Measurements from ENCODE around the gene ZNF440. TPM values are rescaled to one million over a fixed set of nuclear protein-coding genes. Genes with fewer than 3 reads are reported as not detected.
A peak's percentile ranks its signal among the peaks of the same experiment; 100 is the strongest.

ZNF440 gene
- total RNA-seq, 1 experiment from 2014 or later, result 11.9 TPM

- H3K27me3 ChIP-seq (ENCODE audit: low read length), result no peaks in the 10 kb centered on the region
- no peak overlapping the region for H3K27ac ChIP-seq (ENCODE audit: low read length)
- no peak overlapping the region for H3K4me2 ChIP-seq (ENCODE audit: low read length)
- DNase-seq, result no peak
- H3F3A ChIP-seq (ENCODE audit: low read length, unreplicated experiment), result no peaks in the 10 kb centered on the region
- peaks cover 21% of the 10 kb centered on the region for H3K9me3 ChIP-seq (ENCODE audit: low read length)
- no peak overlapping the region for H2AFZ ChIP-seq (ENCODE audit: low read length)
- H3K4me3 ChIP-seq (ENCODE audit: low read length), result no peak overlapping the region
- H3K79me2 ChIP-seq (ENCODE audit: low read length), result no peaks in the 10 kb centered on the region
- no peak for TF ChIP-seq CTCF (conservative IDR thresholded peaks at IDR 0.05; ENCODE audit: low read depth, low read length)
- no peak for TF ChIP-seq EZH2 (IDR thresholded peaks at IDR 0.05; ENCODE audit: low read length, unreplicated experiment)
- TF ChIP-seq EZH2phosphoT487 (IDR thresholded peaks at IDR 0.05; ENCODE audit: borderline replicate concordance, low read length), result no peak
- ATAC-seq, result no peak
- ChIA-PET POLR2A (ENCODE audit: unreplicated experiment) (no interaction called here), CTCF (no interaction called here)
- intact Hi-C loops (cut with micrococcal nuclease), result no loop called here
- H3K4me1 ChIP-seq (ENCODE audit: insufficient read depth, low read length), result peaks cover 4% of the 10 kb centered on the region
- H3K9me2 ChIP-seq (replicated peaks; ENCODE audit: low read length), result no peaks in the 10 kb centered on the region
- H3K36me3 ChIP-seq (ENCODE audit: low read depth, low read length), result no peaks in the 10 kb centered on the region; the same call in 1 of the 2 replicates
- no TSS peak for BruUV-seq (replicated peaks)
- no peak overlapping the region for H3K9ac ChIP-seq (ENCODE audit: low read length)
- H4K20me1 ChIP-seq (ENCODE audit: low read length), result no peaks in the 10 kb centered on the region
Observed at GRCh38 chr19:11792942-11793341, 21.1 kb upstream of the ZNF440 start.

- H3K27me3 ChIP-seq (ENCODE audit: low read length), result no peaks in the 10 kb centered on the region
- H4K20me1 ChIP-seq (ENCODE audit: low read length), result no peaks in the 10 kb centered on the region
- H3K9me2 ChIP-seq (replicated peaks; ENCODE audit: low read length), result no peaks in the 10 kb centered on the region
- H2AFZ ChIP-seq (ENCODE audit: low read length), result peak overlapping the region; percentile 97
- no TSS peak for BruUV-seq (replicated peaks)
- ATAC-seq, result peak; percentile 77
- POLR2A ChIA-PET (ENCODE audit: unreplicated experiment), result interaction anchor here (0.6 to 0.7 kb wide), 4 partner anchors 17 to 348 kb away, joined by 4 to 5 read pairs (median 4); no protein-coding TSS in a partner anchor
- TF ChIP-seq EZH2 (IDR thresholded peaks at IDR 0.05; ENCODE audit: low read length, unreplicated experiment) (no peak), CTCF (conservative IDR thresholded peaks at IDR 0.05; ENCODE audit: low read depth, low read length) (peak; percentile 93), EZH2phosphoT487 (IDR thresholded peaks at IDR 0.05; ENCODE audit: borderline replicate concordance, low read length) (no peak)
- no peaks in the 10 kb centered on the region for H3K79me2 ChIP-seq (ENCODE audit: low read length)
- peaks cover 11% of the 10 kb centered on the region for H3K4me1 ChIP-seq (ENCODE audit: insufficient read depth, low read length)
- H3K9ac ChIP-seq (ENCODE audit: low read length), result no peak overlapping the region
- no peaks in the 10 kb centered on the region for H3F3A ChIP-seq (ENCODE audit: low read length, unreplicated experiment)
- peak; percentile 96 for DNase-seq
- H3K9me3 ChIP-seq (ENCODE audit: low read length), result peaks cover 7% of the 10 kb centered on the region
- H3K4me2 ChIP-seq (ENCODE audit: low read length), result peak overlapping the region; percentile 91
- H3K36me3 ChIP-seq (ENCODE audit: low read depth, low read length), result 0 out of 2 replicates have a peak, but pooled peaks cover 7% of the 10 kb centered on the region
- CTCF ChIA-PET, result interaction anchor here (0.5 to 1.7 kb wide), 20 partner anchors 15 to 568 kb away, joined by 3 to 26 read pairs (median 4); partner anchors contain the start of genes ZNF20, ZNF433, ZNF440 and ZNF441
- intact Hi-C loops (cut with micrococcal nuclease), result loop anchor here (1.0 kb wide), 3 partner anchors 126 to 344 kb away; no protein-coding TSS in a partner anchor
- no peak overlapping the region for H3K27ac ChIP-seq (ENCODE audit: low read length)
- H3K4me3 ChIP-seq (ENCODE audit: low read length), result peak overlapping the region; percentile 13; the same call in 1 of the 2 replicates
Observed at GRCh38 chr19:11797491-11797890, 16.6 kb upstream of the ZNF440 start.

Data from PC-3 (cell line).